A549 (cell line): ENCODE results near the gene TXK. TPM values are rescaled to one million over a fixed set of nuclear protein-coding genes. Genes with fewer than 3 reads are reported as not detected.

Experiments
- ATAC-seq, 2 experiments: fragments of 200-7000 bp in 1 of 2; fragments of >200 bp in 1 of 2; cut with Nextera tagmentation in 1 of 2; cut with Tn5 transposase in 1 of 2; 3 replicates each; pipeline versions ENCODE4 v1.8.0 to v1.9.1; 2018 to 2020; ENCODE audit warnings: mild to moderate bottlenecking in 1 of 2, moderate library complexity in 1 of 2
- CTCF ChIA-PET: fragments of 300-600 bp; sonication (Branson Sonifier 250); formaldehyde crosslinking; extraction: SDS; loops from one replicate; lab custom pipeline; 2021; ENCODE audit warnings: antibody characterized with exemption, inconsistent platforms; lab: Yijun Ruan, JAX
- POLR2A ChIA-PET: fragments of 350-600 bp; formaldehyde crosslinking; extraction: SDS; loops from one replicate; lab custom pipeline; 2021; ENCODE audit warnings: antibody characterized with exemption, inconsistent platforms; lab: Yijun Ruan, JAX
- DNase-seq, 2 experiments: peaks; one replicate each; pipeline versions ENCODE4 v3.0.0 to v3.0.0-alpha.2; 2011 to 2016; ENCODE audit warnings: low read depth in 1 of 2, low spot score in 1 of 2
- FAIRE-seq: peaks from 2 replicates; lab custom pipeline; 2011; peaks lifted over from hg19 to GRCh38; lab: Jason Lieb, UNC
- H3K27ac ChIP-seq, 2 experiments: fragments of >200 bp; sonication (Bioruptor Twin); formaldehyde crosslinking; 3 replicates each; pipeline ENCODE4 v1.5.1; 2016 to 2017
- H3K4me1 ChIP-seq: fragments of >200 bp; sonication (Bioruptor Twin); formaldehyde crosslinking; 3 replicates; pipeline ENCODE4 v1.6.1; 2016
- H3K4me2 ChIP-seq: fragments of >200 bp; sonication (Bioruptor Twin); formaldehyde crosslinking; 3 replicates; pipeline ENCODE4 v1.6.1; 2016
- H3K4me3 ChIP-seq: fragments of >200 bp; sonication (Bioruptor Twin); formaldehyde crosslinking; 3 replicates; pipeline ENCODE4 v1.5.1; 2016
- H3K9me3 ChIP-seq: fragments of >200 bp; sonication (Bioruptor Twin); formaldehyde crosslinking; 3 replicates; pipeline ENCODE4 v1.6.1; 2016
- CBX2 ChIP-seq: fragments of 200-600 bp; sonication (generic); IDR thresholded peaks from 2 replicates; pipeline ENCODE4 v1.6.1; 2016; ENCODE audit warnings: low read depth, mild to moderate bottlenecking, borderline replicate concordance
- CEBPB ChIP-seq, 2 experiments: fragments of >200 bp in 1 of 2; sonication (Bioruptor Twin) in 1 of 2; formaldehyde crosslinking in 1 of 2; IDR thresholded peaks; 2 replicates each; pipeline ENCODE4 v1.6.1; 2012 to 2016
- CHD4 ChIP-seq: fragments of 200-600 bp; sonication (generic); IDR thresholded peaks from 2 replicates; pipeline ENCODE4 v1.6.1; 2016; ENCODE audit warnings: antibody characterized with exemption, mild to moderate bottlenecking, borderline replicate concordance
- EHF ChIP-seq: fragments of 250-450 bp; sonication (Bioruptor Pico); IDR thresholded peaks from 2 replicates; pipeline ENCODE4 v1.5.0; 2020; ENCODE audit warnings: mild to moderate bottlenecking
- ESRRA ChIP-seq: fragments of 150-350 bp; IDR thresholded peaks from 2 replicates; pipeline ENCODE4 v1.6.1; 2014; ENCODE audit warnings: mild to moderate bottlenecking, low read length, borderline replicate concordance
- FOSB ChIP-seq: fragments of 250-450 bp; sonication (Bioruptor Pico); IDR thresholded peaks from 2 replicates; pipeline ENCODE4 v1.5.0; 2020; ENCODE audit warnings: mild to moderate bottlenecking, moderate library complexity
- FOXS1 ChIP-seq: fragments of 250-450 bp; sonication (Bioruptor Pico); IDR thresholded peaks from 2 replicates; pipeline ENCODE4 v1.5.0; 2020; ENCODE audit warnings: mild to moderate bottlenecking, moderate library complexity
- GATA3 ChIP-seq: IDR thresholded peaks from 2 replicates; pipeline ENCODE4 v1.6.1; 2012; ENCODE audit warnings: borderline replicate concordance
- HEYL ChIP-seq: fragments of 250-450 bp; sonication (Bioruptor Pico); IDR thresholded peaks from 2 replicates; pipeline ENCODE4 v1.8.0; 2021; ENCODE audit warnings: mild to moderate bottlenecking, moderate library complexity
- HOXA7 ChIP-seq: fragments of 250-450 bp; sonication (Bioruptor Pico); IDR thresholded peaks from 2 replicates; pipeline ENCODE4 v1.5.0; 2020; ENCODE audit warnings: mild to moderate bottlenecking, moderate library complexity
- HOXB13 ChIP-seq: fragments of 250-450 bp; sonication (Bioruptor Pico); IDR thresholded peaks from 2 replicates; pipeline ENCODE4 v1.5.0; 2020; ENCODE audit warnings: low read depth, mild to moderate bottlenecking, moderate library complexity
- HOXB5 ChIP-seq: fragments of 250-450 bp; sonication (Bioruptor Pico); IDR thresholded peaks from 2 replicates; pipeline ENCODE4 v1.5.0; 2020; ENCODE audit warnings: mild to moderate bottlenecking, moderate library complexity
- KDM5A ChIP-seq: fragments of 200-600 bp; sonication (generic); IDR thresholded peaks from 2 replicates; pipeline ENCODE4 v1.6.1; 2016; ENCODE audit warnings: antibody characterized with exemption, mild to moderate bottlenecking
- MAFK ChIP-seq: fragments of 450-650 bp; IDR thresholded peaks from 2 replicates; pipeline ENCODE4 v1.6.1; 2014; ENCODE audit not compliant: partially characterized antibody
- MAZ ChIP-seq: fragments of 150-350 bp; IDR thresholded peaks from 2 replicates; pipeline ENCODE4 v1.6.1; 2014; ENCODE audit warnings: antibody characterized with exemption, low read depth, low read length, borderline replicate concordance
- NPAS2 ChIP-seq: fragments of 250-450 bp; sonication (Bioruptor Pico); IDR thresholded peaks from 2 replicates; pipeline ENCODE4 v1.8.0; 2022; ENCODE audit warnings: mild to moderate bottlenecking, moderate library complexity, borderline replicate concordance
- NR3C1 ChIP-seq: fragments of >200 bp; sonication (Bioruptor Twin); formaldehyde crosslinking; IDR thresholded peaks from 3 replicates; pipeline ENCODE4 v1.6.1; 2017
- PHF8 ChIP-seq: fragments of 200-600 bp; sonication (generic); IDR thresholded peaks from 2 replicates; pipeline ENCODE4 v1.6.1; 2016; ENCODE audit warnings: low read depth, mild to moderate bottlenecking, antibody characterized with exemption, moderate library complexity, borderline replicate concordance
- POLR2A ChIP-seq: IDR thresholded peaks from 2 replicates; pipeline ENCODE4 v1.6.1; 2012; ENCODE audit warnings: mild to moderate bottlenecking, low read length
- POLR2AphosphoS2 ChIP-seq: conservative IDR thresholded peaks from 2 replicates; pipeline ENCODE4 v1.6.1; 2012; ENCODE audit warnings: low read length, improper control_type of control experiment, inconsistent platforms
- RAD21 ChIP-seq, 2 experiments: fragments of >200 bp in 1 of 2; sonication (Bioruptor Twin) in 1 of 2; formaldehyde crosslinking in 1 of 2; IDR thresholded peaks in 1 of 2; conservative IDR thresholded peaks in 1 of 2; 2 replicates in 1 of 2; 3 replicates in 1 of 2; pipeline ENCODE4 v1.6.1; 2012 to 2018; ENCODE audit warnings: inconsistent platforms in 1 of 2
- SREBF2 ChIP-seq: fragments of 450-650 bp; IDR thresholded peaks from 2 replicates; pipeline ENCODE4 v1.6.1; 2014; ENCODE audit warnings: mild to moderate bottlenecking, moderate library complexity
- TP53 ChIP-seq: fragments of 250-450 bp; sonication (Bioruptor Pico); IDR thresholded peaks from 2 replicates; pipeline ENCODE4 v1.5.0; 2021; ENCODE audit warnings: mild to moderate bottlenecking, moderate library complexity
- ZFP36 ChIP-seq: fragments of 450-650 bp; IDR thresholded peaks from 2 replicates; pipeline ENCODE4 v1.6.1; 2014; ENCODE audit warnings: borderline replicate concordance; ENCODE audit not compliant: partially characterized antibody
- ZNF302 ChIP-seq: fragments of 250-450 bp; sonication (Bioruptor Pico); IDR thresholded peaks from 2 replicates; pipeline ENCODE4 v1.9.0; 2021; ENCODE audit warnings: inconsistent platforms, mild to moderate bottlenecking, moderate library complexity
- ZSCAN20 ChIP-seq: fragments of 250-450 bp; sonication (Bioruptor Pico); IDR thresholded peaks from 2 replicates; pipeline ENCODE4 v1.8.0; 2022; ENCODE audit warnings: mild to moderate bottlenecking, moderate library complexity
- WGBS: methylation state at CpG from one replicate; pipeline ENCODE4 v1.1.6; 2017; ENCODE audit errors: missing lambda C conversion rate; 5-methylcytosine and 5-hydroxymethylcytosine counted together
- polyA plus RNA-seq, 4 experiments: library from polyadenylated mRNA; depleted of rRNA in 3 of 4; stranded (reverse); fragments of >200 nt; fragmentation: RNase III in 1 of 4; extraction: RNeasy Plus Mini Kit Qiagen cat#74134 plus additional on column Dnase treatment in 1 of 4; gene quantifications; 2 replicates in 3 of 4; 3 replicates in 1 of 4; pipeline ENCODE4 v1.2.3, GENCODE V29; 2011 to 2017
- TF ChIP-seq, protein P1 (sequence below): fragments of >200 bp; sonication (Bioruptor Twin); formaldehyde crosslinking; IDR thresholded peaks from 2 replicates; pipeline ENCODE4 v1.6.1; 2016
- TF ChIP-seq, protein P2 (sequence below): fragments of 150-350 bp; IDR thresholded peaks from 2 replicates; pipeline ENCODE4 v1.6.1; 2014; ENCODE audit warnings: low read depth, mild to moderate bottlenecking, low read length
- TF ChIP-seq, protein P3 (sequence below): IDR thresholded peaks from 2 replicates; pipeline ENCODE4 v1.6.1; 2012
- TF ChIP-seq, protein P4 (sequence below): fragments of 250-450 bp; sonication (Bioruptor Pico); IDR thresholded peaks from 2 replicates; pipeline ENCODE4 v1.5.0; 2020; ENCODE audit warnings: low read depth, mild to moderate bottlenecking, moderate library complexity
- TF ChIP-seq, protein P5 (sequence below): IDR thresholded peaks from 2 replicates; pipeline ENCODE4 v1.6.1; 2012; ENCODE audit warnings: low read depth, borderline replicate concordance

TXK gene
- polyA plus RNA-seq, 2 of the 4 experiments (the other 2 are of a cell fraction) = 0.06 to 0.14 TPM

DNA sequence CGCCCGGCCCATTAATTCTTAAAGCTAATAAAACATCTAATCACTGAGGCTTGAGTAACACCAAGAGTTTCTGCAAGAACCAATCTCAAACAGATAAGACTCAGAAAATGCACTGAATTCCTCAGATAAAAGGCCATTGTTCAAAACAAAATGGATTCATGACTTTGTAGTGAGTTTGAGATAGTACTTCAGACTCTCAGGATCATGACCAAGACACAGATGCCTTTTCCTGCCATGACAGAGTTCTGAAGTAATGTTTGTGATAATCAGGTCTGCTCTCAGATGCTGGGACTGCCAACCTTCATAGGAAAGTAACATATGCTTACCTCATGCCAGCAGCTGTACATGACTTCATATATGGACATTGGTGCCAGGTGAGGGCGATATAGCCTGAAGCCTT is 62.9 kb downstream of the TXK start:
- DNase-seq = no peak
- CTCF ChIA-PET = interaction anchor here (0.6 to 1.2 kb wide), 2 partner anchors 16 to 720 kb away, joined by 3 read pairs; no protein-coding TSS in a partner anchor

DNA sequence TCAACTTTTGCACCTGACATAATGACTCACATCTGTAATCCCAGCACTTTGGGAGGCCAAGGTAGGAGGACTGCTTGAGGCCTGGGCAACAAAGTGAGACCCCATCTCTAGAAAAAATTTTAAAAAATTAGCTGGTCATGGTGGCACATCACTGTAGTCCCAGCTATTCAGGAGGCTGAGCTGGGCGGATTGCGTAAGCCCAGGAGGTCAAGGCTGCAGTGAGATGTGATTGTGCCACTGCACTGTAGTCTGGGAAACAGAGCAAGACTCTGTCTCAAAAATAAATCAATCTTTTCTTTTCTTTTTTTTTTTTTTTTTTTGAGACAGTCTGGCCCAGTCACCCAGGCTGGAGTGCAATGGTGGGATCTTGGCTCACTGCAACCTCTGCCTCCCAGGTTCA is 65.0 kb downstream of the TXK start:
- TF ChIP-seq MAFK (no peak), ZSCAN20 (no peak), TP53 (CRISPR knock-in tag) (no peak), CEBPB (IDR thresholded peaks at IDR 0.05) (no peak), ZFP36 (no peak), NPAS2 (CRISPR knock-in tag) (no peak), ZNF302 (CRISPR knock-in tag) (no peak), CBX2 (no peak), MAZ (no peak), NR3C1 (no peak), GATA3 (no peak), CHD4 (no peak), EHF (no peak), FOXS1 (CRISPR knock-in tag) (no peak), ESRRA (no peak)
- TF ChIP-seq, protein P1, sequence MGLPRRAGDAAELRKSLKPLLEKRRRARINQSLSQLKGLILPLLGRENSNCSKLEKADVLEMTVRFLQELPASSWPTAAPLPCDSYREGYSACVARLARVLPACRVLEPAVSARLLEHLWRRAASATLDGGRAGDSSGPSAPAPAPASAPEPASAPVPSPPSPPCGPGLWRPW = no peak
- TF ChIP-seq, protein P2, sequence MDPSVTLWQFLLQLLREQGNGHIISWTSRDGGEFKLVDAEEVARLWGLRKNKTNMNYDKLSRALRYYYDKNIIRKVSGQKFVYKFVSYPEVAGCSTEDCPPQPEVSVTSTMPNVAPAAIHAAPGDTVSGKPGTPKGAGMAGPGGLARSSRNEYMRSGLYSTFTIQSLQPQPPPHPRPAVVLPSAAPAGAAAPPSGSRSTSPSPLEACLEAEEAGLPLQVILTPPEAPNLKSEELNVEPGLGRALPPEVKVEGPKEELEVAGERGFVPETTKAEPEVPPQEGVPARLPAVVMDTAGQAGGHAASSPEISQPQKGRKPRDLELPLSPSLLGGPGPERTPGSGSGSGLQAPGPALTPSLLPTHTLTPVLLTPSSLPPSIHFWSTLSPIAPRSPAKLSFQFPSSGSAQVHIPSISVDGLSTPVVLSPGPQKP = no peak
- Histone ChIP-seq H3K4me2 (no peak overlapping the region), H3K9me3 (no peaks in the 10 kb centered on the region), H3K4me3 (no peak overlapping the region), H3K4me1 (no peaks in the 10 kb centered on the region), H3K27ac (no peak overlapping the region)
- WGBS = 57% methylated on average over 2 of the region's 2 CpGs
- no peak for ATAC-seq
- DNase-seq = no peak
- ChIA-PET CTCF (interaction anchor here (1.1 kb wide), 1 partner anchor 18 kb away, joined by 3 read pairs; no protein-coding TSS in a partner anchor), POLR2A (no interaction called here)
- no peak for FAIRE-seq

More for the DNA sequence above, 62.9 kb downstream of the TXK start:
- Histone ChIP-seq H3K9me3 (no peaks in the 10 kb centered on the region), H3K4me1 (no peaks in the 10 kb centered on the region), H3K4me3 (no peak overlapping the region), H3K4me2 (no peak overlapping the region), H3K27ac (no peak overlapping the region)
- POLR2A ChIA-PET = no interaction called here
- WGBS = 75% methylated on average over 3 of the region's 3 CpGs
- FAIRE-seq (no peak), ATAC-seq (no peak)
- TF ChIP-seq FOSB (CRISPR knock-in tag) (no peak), FOXS1 (CRISPR knock-in tag) (no peak), HOXA7 (CRISPR knock-in tag) (no peak), RAD21 (conservative IDR thresholded peaks at IDR 0.05 in 1 of 2, IDR thresholded peaks at IDR 0.05 in 1 of 2) (no peak), ZNF302 (CRISPR knock-in tag) (no peak), ZSCAN20 (no peak), POLR2AphosphoS2 (no peak), SREBF2 (no peak)
- TF ChIP-seq, protein P1 = no peak

DNA sequence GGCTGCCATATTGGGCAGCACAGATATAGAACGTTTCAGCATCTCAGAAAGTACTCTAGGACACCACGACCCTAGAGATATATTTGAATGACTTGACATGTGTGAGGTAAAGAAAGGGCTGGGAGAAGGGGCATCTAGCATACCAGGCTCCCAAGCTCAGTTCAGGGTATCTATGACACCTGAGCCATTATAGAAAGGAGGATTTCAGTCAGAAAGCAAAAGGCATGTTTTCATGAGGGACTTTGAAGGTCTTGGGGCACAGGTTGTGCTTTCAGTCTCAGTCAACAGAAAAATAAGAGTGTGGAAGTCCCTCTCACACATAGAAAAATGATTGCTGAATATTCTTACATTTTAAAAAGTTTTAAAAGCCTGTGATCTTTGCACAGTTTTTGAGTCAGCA is 65.9 kb downstream of the TXK start:
- Histone ChIP-seq H3K4me2 (no peak overlapping the region), H3K9me3 (no peaks in the 10 kb centered on the region), H3K4me1 (no peaks in the 10 kb centered on the region), H3K4me3 (no peak overlapping the region), H3K27ac (no peak overlapping the region)
- TF ChIP-seq NR3C1 (no peak), PHF8 (no peak), POLR2A (no peak), HEYL (CRISPR knock-in tag) (no peak), POLR2AphosphoS2 (no peak), SREBF2 (no peak), HOXB5 (CRISPR knock-in tag) (no peak), EHF (no peak), FOSB (CRISPR knock-in tag) (no peak), KDM5A (no peak), NPAS2 (CRISPR knock-in tag) (no peak), HOXB13 (CRISPR knock-in tag) (no peak), CHD4 (no peak), CEBPB (IDR thresholded peaks at IDR 0.05) (no peak)
- TF ChIP-seq, protein P3, sequence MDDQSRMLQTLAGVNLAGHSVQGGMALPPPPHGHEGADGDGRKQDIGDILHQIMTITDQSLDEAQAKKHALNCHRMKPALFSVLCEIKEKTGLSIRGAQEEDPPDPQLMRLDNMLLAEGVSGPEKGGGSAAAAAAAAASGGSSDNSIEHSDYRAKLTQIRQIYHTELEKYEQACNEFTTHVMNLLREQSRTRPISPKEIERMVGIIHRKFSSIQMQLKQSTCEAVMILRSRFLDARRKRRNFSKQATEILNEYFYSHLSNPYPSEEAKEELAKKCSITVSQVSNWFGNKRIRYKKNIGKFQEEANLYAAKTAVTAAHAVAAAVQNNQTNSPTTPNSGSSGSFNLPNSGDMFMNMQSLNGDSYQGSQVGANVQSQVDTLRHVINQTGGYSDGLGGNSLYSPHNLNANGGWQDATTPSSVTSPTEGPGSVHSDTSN = no peak
- TF ChIP-seq, protein P4, sequence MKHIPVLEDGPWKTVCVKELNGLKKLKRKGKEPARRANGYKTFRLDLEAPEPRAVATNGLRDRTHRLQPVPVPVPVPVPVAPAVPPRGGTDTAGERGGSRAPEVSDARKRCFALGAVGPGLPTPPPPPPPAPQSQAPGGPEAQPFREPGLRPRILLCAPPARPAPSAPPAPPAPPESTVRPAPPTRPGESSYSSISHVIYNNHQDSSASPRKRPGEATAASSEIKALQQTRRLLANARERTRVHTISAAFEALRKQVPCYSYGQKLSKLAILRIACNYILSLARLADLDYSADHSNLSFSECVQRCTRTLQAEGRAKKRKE (CRISPR knock-in tag) = no peak
- TF ChIP-seq, protein P5, sequence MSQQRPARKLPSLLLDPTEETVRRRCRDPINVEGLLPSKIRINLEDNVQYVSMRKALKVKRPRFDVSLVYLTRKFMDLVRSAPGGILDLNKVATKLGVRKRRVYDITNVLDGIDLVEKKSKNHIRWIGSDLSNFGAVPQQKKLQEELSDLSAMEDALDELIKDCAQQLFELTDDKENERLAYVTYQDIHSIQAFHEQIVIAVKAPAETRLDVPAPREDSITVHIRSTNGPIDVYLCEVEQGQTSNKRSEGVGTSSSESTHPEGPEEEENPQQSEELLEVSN = no peak
- FAIRE-seq (no peak), ATAC-seq (no peak), DNase-seq (no peak)
- ChIA-PET CTCF (no interaction called here), POLR2A (no interaction called here)
- WGBS = 0% methylated on average over 2 of the region's 2 CpGs
